Osteocyte (in vitro differentiated cells): ENCODE measurements around the gene STUB1. TPM values are rescaled to one million over a fixed set of nuclear protein-coding genes. Genes with fewer than 3 reads are reported as not detected.

ENCODE experiments used
- DNase-seq: peaks from one replicate; pipeline ENCODE4 v3.0.0; 2021; ENCODE audit warnings: mixed read lengths; ENCODE audit not compliant: unreplicated experiment; ENCODE audit errors: extremely low spot score
- H3K27ac Mint-ChIP-seq: one replicate; pipeline ENCODE4 v1.8.0; 2021; ENCODE audit warnings: mild to moderate bottlenecking, mixed read lengths; ENCODE audit not compliant: unreplicated experiment
- H3K27me3 Mint-ChIP-seq: one replicate; pipeline ENCODE4 v1.8.0; 2021; ENCODE audit warnings: mixed read lengths; ENCODE audit not compliant: unreplicated experiment
- H3K36me3 Mint-ChIP-seq: one replicate; pipeline ENCODE4 v1.8.0; 2021; ENCODE audit warnings: mixed read lengths; ENCODE audit not compliant: unreplicated experiment
- H3K4me1 Mint-ChIP-seq: one replicate; pipeline ENCODE4 v1.8.0; 2021; ENCODE audit warnings: mixed read lengths; ENCODE audit not compliant: unreplicated experiment
- H3K4me3 Mint-ChIP-seq: one replicate; pipeline ENCODE4 v1.8.0; 2021; ENCODE audit warnings: mild to moderate bottlenecking, moderate library complexity, mixed read lengths; ENCODE audit not compliant: unreplicated experiment
- H3K9me3 Mint-ChIP-seq: one replicate; pipeline ENCODE4 v1.8.0; 2021; ENCODE audit warnings: mixed read lengths; ENCODE audit not compliant: unreplicated experiment
- CTCF ChIP-seq: fragments of 200-600 bp; sonication (generic); IDR thresholded peaks from 2 replicates; pipeline ENCODE4 v1.5.0; 2021; ENCODE audit warnings: antibody characterized with exemption, mild to moderate bottlenecking, moderate library complexity
- total RNA-seq: library from RNA; stranded (reverse); gene quantifications from 2 replicates; pipeline ENCODE4 v1.2.1, GENCODE V29; 2021

STUB1 gene
- total RNA-seq, 1 donor from 2014 or later = 109 TPM

- no peak for DNase-seq
- TF ChIP-seq CTCF = no peak
- peaks cover 43% of the 10 kb centered on the region for H3K27me3 Mint-ChIP-seq
- H3K4me1 Mint-ChIP-seq = peaks cover 10% of the 10 kb centered on the region
- H3K9me3 Mint-ChIP-seq = no peaks in the 10 kb centered on the region
- H3K36me3 Mint-ChIP-seq = no peaks in the 10 kb centered on the region
- no peak overlapping the region for H3K27ac Mint-ChIP-seq
- H3K4me3 Mint-ChIP-seq = no peak overlapping the region
Measured at GRCh38 chr16:703406-703805, 23.2 kb downstream of the STUB1 start.

- H3K36me3 Mint-ChIP-seq = no peaks in the 10 kb centered on the region
- H3K9me3 Mint-ChIP-seq = no peaks in the 10 kb centered on the region
- no peak overlapping the region for H3K4me3 Mint-ChIP-seq
- TF ChIP-seq CTCF = no peak
- no peak overlapping the region for H3K27ac Mint-ChIP-seq
- H3K27me3 Mint-ChIP-seq = peaks cover 45% of the 10 kb centered on the region
- DNase-seq = no peak
- peaks cover 10% of the 10 kb centered on the region for H3K4me1 Mint-ChIP-seq
Measured at GRCh38 chr16:704047-704446, 23.8 kb downstream of the STUB1 start.

GRCh38 chr16:704552-705380, 24.6 kb downstream of the STUB1 start:
- no peak for TF ChIP-seq CTCF
- no peak overlapping the region for H3K27ac Mint-ChIP-seq
- H3K36me3 Mint-ChIP-seq = no peaks in the 10 kb centered on the region
- no peak overlapping the region for H3K4me3 Mint-ChIP-seq
- H3K9me3 Mint-ChIP-seq = no peaks in the 10 kb centered on the region
- H3K4me1 Mint-ChIP-seq = peaks cover 14% of the 10 kb centered on the region
- H3K27me3 Mint-ChIP-seq = peaks cover 45% of the 10 kb centered on the region
- no peak for DNase-seq

GRCh38 chr16:705431-706188, 25.4 kb downstream of the STUB1 start, which contains the start of gene FBXL16:
FBXL16 (minus strand) TSS chr16:705801; CDS start chr16:697405, 8,396 bp downstream.
- no peak within 1 kb of the TSS for H3K27ac Mint-ChIP-seq
- H3K9me3 Mint-ChIP-seq = no peaks in the 10 kb centered on the region
- peaks cover 44% of the 10 kb centered on the region for H3K27me3 Mint-ChIP-seq
- peak within 1 kb of the TSS; percentile 47 for H3K4me3 Mint-ChIP-seq
- no peaks in the 10 kb centered on the region for H3K36me3 Mint-ChIP-seq
- TF ChIP-seq CTCF = no peak
- H3K4me1 Mint-ChIP-seq = peaks cover 20% of the 10 kb centered on the region
- DNase-seq = no peak
